K562 treated with DMSO at 1 percent for 24 hours (cell line): ENCODE results near the gene POC5. TPM values are rescaled to one million over a fixed set of nuclear protein-coding genes. Genes with fewer than 3 reads are reported as not detected.

Source experiments
- total RNA-seq: library from RNA; unstranded; fragments of 300-600 nt; gene quantifications from 2 replicates; pipeline ENCODE4 v1.2.3, GENCODE V29; 2022; ENCODE audit warnings: low read depth; ENCODE audit not compliant: insufficient read depth

Gene POC5, protein sequence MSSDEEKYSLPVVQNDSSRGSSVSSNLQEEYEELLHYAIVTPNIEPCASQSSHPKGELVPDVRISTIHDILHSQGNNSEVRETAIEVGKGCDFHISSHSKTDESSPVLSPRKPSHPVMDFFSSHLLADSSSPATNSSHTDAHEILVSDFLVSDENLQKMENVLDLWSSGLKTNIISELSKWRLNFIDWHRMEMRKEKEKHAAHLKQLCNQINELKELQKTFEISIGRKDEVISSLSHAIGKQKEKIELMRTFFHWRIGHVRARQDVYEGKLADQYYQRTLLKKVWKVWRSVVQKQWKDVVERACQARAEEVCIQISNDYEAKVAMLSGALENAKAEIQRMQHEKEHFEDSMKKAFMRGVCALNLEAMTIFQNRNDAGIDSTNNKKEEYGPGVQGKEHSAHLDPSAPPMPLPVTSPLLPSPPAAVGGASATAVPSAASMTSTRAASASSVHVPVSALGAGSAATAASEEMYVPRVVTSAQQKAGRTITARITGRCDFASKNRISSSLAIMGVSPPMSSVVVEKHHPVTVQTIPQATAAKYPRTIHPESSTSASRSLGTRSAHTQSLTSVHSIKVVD
- 24.0 and 27.3 TPM in 2 replicates for total RNA-seq

DNA sequence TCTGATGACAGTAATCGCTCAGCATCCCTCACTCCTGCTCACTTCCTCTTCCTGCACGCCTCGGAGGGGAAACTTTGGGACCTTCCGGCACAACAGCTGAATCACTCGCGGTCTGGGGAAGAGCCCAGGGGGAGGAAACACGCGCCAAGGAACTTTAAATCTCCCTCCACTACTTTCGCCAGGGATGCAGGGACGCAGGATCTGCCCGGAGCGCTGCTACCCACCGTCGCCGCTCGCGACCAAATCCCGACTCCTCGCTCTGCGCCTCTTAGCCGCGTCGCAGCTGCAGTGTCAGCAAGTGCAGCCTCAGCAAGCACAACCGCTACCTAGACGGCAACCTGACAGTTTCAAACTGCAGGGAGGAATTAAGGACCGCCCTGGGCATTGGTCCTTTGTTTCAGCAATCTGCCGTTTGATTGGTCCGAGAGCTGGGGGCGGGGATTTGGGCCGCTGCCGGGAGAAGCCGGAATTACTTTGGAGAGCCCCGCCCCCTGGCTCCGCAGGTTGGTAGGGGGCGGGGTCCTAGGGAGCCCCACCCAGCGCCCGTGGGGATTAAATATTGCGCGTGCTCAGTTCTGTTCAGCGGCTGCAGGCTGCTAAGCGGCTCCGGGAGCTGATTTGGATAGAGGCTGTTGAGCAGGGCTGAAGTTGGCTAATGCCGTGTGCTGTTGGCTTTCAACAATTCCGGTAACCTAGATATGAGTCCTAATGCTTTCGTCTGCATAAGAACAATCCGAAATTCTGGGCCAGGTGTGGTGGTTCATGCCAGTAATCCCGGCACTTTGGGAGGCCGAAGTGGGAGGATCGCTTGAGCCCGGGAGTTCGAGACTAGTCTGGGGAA lies at the start of gene POC5:
POC5 (minus strand) TSS at position 356 of the 841 bp plus-strand sequence. CDS start 4,500 bp downstream, outside the sequence.

Other genes with a start within 250 kb of the POC5 start
- gene CERT1, start 205.8 kb downstream of the POC5 start, total RNA-seq: 21.3 and 24.6 TPM in 2 replicates
- gene POLK, start 205.5 kb downstream of the POC5 start, total RNA-seq: 5.5 and 5.7 TPM in 2 replicates
- gene ANKDD1B, start 106.0 kb downstream of the POC5 start, total RNA-seq: not detected in 2 replicates